ENCODE measurements around the gene ST3GAL2.

- TF ChIP-seq CTCF (IDR thresholded peaks at IDR 0.05) (no peak), POLR2A (IDR thresholded peaks at IDR 0.05) (no peak)
Measured at GRCh38 chr16:70474320-70475053, 35.6 kb upstream of the ST3GAL2 start.
